Activated CD8-positive, alpha-beta T cell treated with anti-CD3 and anti-CD28 coated beads, Interleukin-2, amount 10 ng/mL, durations not matched to agents 7 days and 5 days (primary cell): ENCODE data around the gene IL17REL. TPM values are rescaled to one million over a fixed set of nuclear protein-coding genes. Genes with fewer than 3 reads are reported as not detected.
A peak's percentile ranks its signal among the peaks of the same experiment; 100 is the strongest.

Source experiments
- ATAC-seq: fragments of 150-1000 bp; cut with Tn5 transposase; one replicate; pipeline ENCODE4 v1.10.0; 2021; ENCODE audit warnings: moderate library complexity
- CTCF ChIA-PET: fragments of 350-600 bp; sonication (Branson Sonifier 250); formaldehyde crosslinking; loops from one replicate; lab custom pipeline; 2021; ENCODE audit warnings: antibody characterized with exemption; lab: Charles Lee
- POLR2A ChIA-PET: fragments of 350-600 bp; sonication (Branson Sonifier 250); formaldehyde crosslinking; loops from one replicate; lab custom pipeline; 2021; ENCODE audit warnings: antibody characterized with exemption; lab: Charles Lee
- DNase-seq: peaks from one replicate; pipeline ENCODE4 v3.0.0-alpha.2; 2020
- H3K27ac Mint-ChIP-seq: one replicate; pipeline ENCODE4 v1.8.0; 2021; ENCODE audit warnings: mild to moderate bottlenecking, mixed read lengths
- H3K27me3 Mint-ChIP-seq: one replicate; pipeline ENCODE4 v1.8.0; 2021; ENCODE audit warnings: low read depth, mixed read lengths
- H3K36me3 Mint-ChIP-seq: one replicate; pipeline ENCODE4 v1.8.0; 2021; ENCODE audit warnings: low read depth, mixed read lengths
- H3K4me1 Mint-ChIP-seq: one replicate; pipeline ENCODE4 v1.8.0; 2021; ENCODE audit warnings: low read depth, mixed read lengths
- H3K4me3 Mint-ChIP-seq: one replicate; pipeline ENCODE4 v1.8.0; 2021; ENCODE audit warnings: mild to moderate bottlenecking, mixed read lengths
- H3K9me3 Mint-ChIP-seq: one replicate; pipeline ENCODE4 v1.8.0; 2022; ENCODE audit warnings: mixed read lengths; ENCODE audit not compliant: insufficient read depth
- total RNA-seq, 2 experiments: library from RNA; stranded (reverse); gene quantifications; one replicate each; pipeline ENCODE4 v1.2.3, GENCODE V29; 2021

The IL17REL gene
- total RNA-seq, 2 experiments from 2014 or later, result not detected

- Mint-ChIP-seq H3K4me1 (no peaks in the 10 kb centered on the region), H3K27me3 (peaks cover 16% of the 10 kb centered on the region), H3K4me3 (no peak overlapping the region), H3K9me3 (peaks cover 5% of the 10 kb centered on the region), H3K27ac (no peak overlapping the region), H3K36me3 (no peaks in the 10 kb centered on the region)
- POLR2A ChIA-PET, result no interaction called here
- ATAC-seq, result no peak
- CTCF ChIA-PET, result interaction anchor here (0.6 to 1.8 kb wide), 3 partner anchors 23 to 123 kb away, joined by 3 to 5 read pairs (median 3); no protein-coding TSS in a partner anchor
- DNase-seq, result no peak
These were observed 41.3 kb upstream of the IL17REL start for GRCh38 chr22:50053861-50054260.

- H3K9me3 Mint-ChIP-seq, result peaks cover 5% of the 10 kb centered on the region
- no peaks in the 10 kb centered on the region for H3K4me1 Mint-ChIP-seq
- POLR2A ChIA-PET, result no interaction called here
- no peak overlapping the region for H3K27ac Mint-ChIP-seq
- CTCF ChIA-PET, result no interaction called here
- ATAC-seq (no peak), DNase-seq (no peak)
- H3K36me3 Mint-ChIP-seq, result no peaks in the 10 kb centered on the region
- H3K4me3 Mint-ChIP-seq, result no peak overlapping the region
- peaks cover 10% of the 10 kb centered on the region for H3K27me3 Mint-ChIP-seq
These were observed 39.4 kb upstream of the IL17REL start for GRCh38 chr22:50051930-50052329.

- POLR2A ChIA-PET, result no interaction called here
- H3K4me1 Mint-ChIP-seq, result peaks cover 7% of the 10 kb centered on the region
- H3K27ac Mint-ChIP-seq, result no peak overlapping the region
- peaks cover 9% of the 10 kb centered on the region for H3K27me3 Mint-ChIP-seq
- CTCF ChIA-PET, result no interaction called here
- ATAC-seq (no peak), DNase-seq (no peak)
- H3K9me3 Mint-ChIP-seq, result peaks cover 5% of the 10 kb centered on the region
- H3K4me3 Mint-ChIP-seq, result no peak overlapping the region
- H3K36me3 Mint-ChIP-seq, result no peaks in the 10 kb centered on the region
These were observed 37.0 kb upstream of the IL17REL start for GRCh38 chr22:50049299-50050195.

- Mint-ChIP-seq H3K36me3 (no peaks in the 10 kb centered on the region), H3K27ac (no peak overlapping the region), H3K9me3 (peaks cover 2% of the 10 kb centered on the region), H3K4me1 (peaks cover 12% of the 10 kb centered on the region), H3K4me3 (no peak overlapping the region), H3K27me3 (peaks cover 11% of the 10 kb centered on the region)
- POLR2A ChIA-PET, result no interaction called here
- CTCF ChIA-PET, result no interaction called here
- ATAC-seq (no peak), DNase-seq (no peak)
These were observed 36.3 kb upstream of the IL17REL start for GRCh38 chr22:50048836-50049235.

- Mint-ChIP-seq H3K4me3 (no peak overlapping the region), H3K36me3 (no peaks in the 10 kb centered on the region)
- CTCF ChIA-PET, result no interaction called here
These were observed 35.6 kb upstream of the IL17REL start for GRCh38 chr22:50048061-50048765.

GRCh38 chr22:50047346-50047745, 34.8 kb upstream of the IL17REL start:
- peaks cover 19% of the 10 kb centered on the region for H3K27me3 Mint-ChIP-seq
- H3K9me3 Mint-ChIP-seq, result no peaks in the 10 kb centered on the region
- H3K4me1 Mint-ChIP-seq, result peaks cover 12% of the 10 kb centered on the region
- ChIA-PET POLR2A (no interaction called here), CTCF (no interaction called here)
- DNase-seq, result no peak
- no peaks in the 10 kb centered on the region for H3K36me3 Mint-ChIP-seq
- no peak overlapping the region for H3K4me3 Mint-ChIP-seq
- ATAC-seq, result no peak
- H3K27ac Mint-ChIP-seq, result no peak overlapping the region

More at GRCh38 chr22:50048061-50048765, 35.6 kb upstream of the IL17REL start:
- H3K4me1 Mint-ChIP-seq, result peaks cover 12% of the 10 kb centered on the region
- H3K9me3 Mint-ChIP-seq, result no peaks in the 10 kb centered on the region
- DNase-seq (no peak), ATAC-seq (no peak)
- peaks cover 13% of the 10 kb centered on the region for H3K27me3 Mint-ChIP-seq
- H3K27ac Mint-ChIP-seq, result no peak overlapping the region
- POLR2A ChIA-PET, result no interaction called here

GRCh38 chr22:50046481-50047245, 34.1 kb upstream of the IL17REL start:
- no peaks in the 10 kb centered on the region for H3K9me3 Mint-ChIP-seq
- H3K36me3 Mint-ChIP-seq, result no peaks in the 10 kb centered on the region
- POLR2A ChIA-PET, result no interaction called here

GRCh38 chr22:50046019-50046415, 33.5 kb upstream of the IL17REL start:
- Mint-ChIP-seq H3K36me3 (no peaks in the 10 kb centered on the region), H3K4me3 (no peak overlapping the region), H3K4me1 (peaks cover 12% of the 10 kb centered on the region), H3K27ac (no peak overlapping the region), H3K9me3 (no peaks in the 10 kb centered on the region), H3K27me3 (peaks cover 17% of the 10 kb centered on the region)
- ChIA-PET POLR2A (no interaction called here), CTCF (no interaction called here)
- DNase-seq, result no peak
- no peak for ATAC-seq

More at GRCh38 chr22:50046481-50047245, 34.1 kb upstream of the IL17REL start:
- H3K27me3 Mint-ChIP-seq, result peaks cover 21% of the 10 kb centered on the region
- H3K4me1 Mint-ChIP-seq, result peaks cover 12% of the 10 kb centered on the region
- DNase-seq, result no peak
- no peak overlapping the region for H3K27ac Mint-ChIP-seq
- CTCF ChIA-PET, result no interaction called here
- H3K4me3 Mint-ChIP-seq, result no peak overlapping the region
- ATAC-seq, result no peak

- Mint-ChIP-seq H3K36me3 (no peaks in the 10 kb centered on the region), H3K27me3 (peaks cover 17% of the 10 kb centered on the region), H3K4me1 (peaks cover 12% of the 10 kb centered on the region), H3K9me3 (no peaks in the 10 kb centered on the region), H3K4me3 (no peak overlapping the region), H3K27ac (no peak overlapping the region)
- POLR2A ChIA-PET, result no interaction called here
- CTCF ChIA-PET, result no interaction called here
- DNase-seq (no peak), ATAC-seq (no peak)
These were observed 32.9 kb upstream of the IL17REL start for GRCh38 chr22:50045211-50046018.

- CTCF ChIA-PET, result no interaction called here
- H3K27ac Mint-ChIP-seq, result no peak overlapping the region
- H3K27me3 Mint-ChIP-seq, result peaks cover 17% of the 10 kb centered on the region
- no peak overlapping the region for H3K4me3 Mint-ChIP-seq
- POLR2A ChIA-PET, result no interaction called here
- peaks cover 12% of the 10 kb centered on the region for H3K4me1 Mint-ChIP-seq
- peak; percentile 48 for ATAC-seq
- H3K9me3 Mint-ChIP-seq, result no peaks in the 10 kb centered on the region
- no peaks in the 10 kb centered on the region for H3K36me3 Mint-ChIP-seq
- no peak for DNase-seq
These were observed 32.0 kb upstream of the IL17REL start for GRCh38 chr22:50044485-50045118.
